ENCODE data around the gene SLC66A2. TPM values are rescaled to one million over a fixed set of nuclear protein-coding genes. Genes with fewer than 3 reads are reported as not detected.

The SLC66A2 gene
- total RNA-seq, 1 donor, result 23.3 TPM

DNA sequence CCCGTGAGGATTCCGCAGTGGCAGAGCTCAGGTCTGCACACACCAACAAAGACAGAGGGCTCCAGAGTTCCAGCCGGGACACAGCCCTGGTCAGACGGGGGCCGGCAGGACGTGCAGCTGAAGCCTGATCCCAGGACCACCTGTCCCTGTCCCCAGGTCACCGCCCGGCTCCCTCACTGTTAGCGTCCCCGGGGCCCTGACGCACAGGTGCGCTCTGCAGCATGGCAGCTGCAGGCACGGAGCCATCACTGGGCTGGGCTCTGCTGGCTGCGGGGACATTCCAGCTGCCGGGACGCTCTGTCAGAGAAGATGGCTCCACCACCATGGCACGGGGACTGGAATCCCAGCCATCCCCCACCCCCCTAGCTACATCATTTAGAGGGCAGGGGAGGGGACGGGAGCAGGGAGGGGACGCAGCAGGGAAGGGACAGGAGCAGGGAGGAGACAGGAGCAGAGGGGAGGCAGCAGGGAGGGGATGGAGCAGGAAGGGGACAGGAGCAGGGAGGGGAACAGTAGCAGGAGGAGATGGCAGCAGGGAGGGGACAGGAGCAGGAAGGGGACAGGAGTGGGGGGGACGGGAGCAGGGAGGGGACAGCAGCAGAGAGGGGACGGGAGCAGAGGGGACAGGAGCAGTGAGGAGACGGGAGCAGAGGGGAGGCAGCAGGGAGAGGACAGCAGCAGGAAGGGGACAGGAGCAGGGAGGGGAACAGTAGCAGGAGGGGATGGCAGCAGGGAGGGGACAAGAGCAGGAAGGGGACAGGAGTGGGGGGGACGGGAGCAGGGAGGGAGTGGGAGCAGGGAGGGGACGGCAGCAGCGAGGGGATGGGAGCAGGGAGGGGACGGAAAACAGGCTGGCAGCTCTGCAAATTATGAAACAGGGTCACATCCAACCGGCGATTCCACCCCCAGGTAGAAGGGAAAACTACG, 39.8 kb downstream of the SLC66A2 start:
- DNase-seq (ENCODE audit: low read depth), result no peak
- H3K4me3 ChIP-seq (ENCODE audit: low read depth, low read length), result no peak overlapping the region
- TF ChIP-seq, protein P1, sequence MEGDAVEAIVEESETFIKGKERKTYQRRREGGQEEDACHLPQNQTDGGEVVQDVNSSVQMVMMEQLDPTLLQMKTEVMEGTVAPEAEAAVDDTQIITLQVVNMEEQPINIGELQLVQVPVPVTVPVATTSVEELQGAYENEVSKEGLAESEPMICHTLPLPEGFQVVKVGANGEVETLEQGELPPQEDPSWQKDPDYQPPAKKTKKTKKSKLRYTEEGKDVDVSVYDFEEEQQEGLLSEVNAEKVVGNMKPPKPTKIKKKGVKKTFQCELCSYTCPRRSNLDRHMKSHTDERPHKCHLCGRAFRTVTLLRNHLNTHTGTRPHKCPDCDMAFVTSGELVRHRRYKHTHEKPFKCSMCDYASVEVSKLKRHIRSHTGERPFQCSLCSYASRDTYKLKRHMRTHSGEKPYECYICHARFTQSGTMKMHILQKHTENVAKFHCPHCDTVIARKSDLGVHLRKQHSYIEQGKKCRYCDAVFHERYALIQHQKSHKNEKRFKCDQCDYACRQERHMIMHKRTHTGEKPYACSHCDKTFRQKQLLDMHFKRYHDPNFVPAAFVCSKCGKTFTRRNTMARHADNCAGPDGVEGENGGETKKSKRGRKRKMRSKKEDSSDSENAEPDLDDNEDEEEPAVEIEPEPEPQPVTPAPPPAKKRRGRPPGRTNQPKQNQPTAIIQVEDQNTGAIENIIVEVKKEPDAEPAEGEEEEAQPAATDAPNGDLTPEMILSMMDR (IDR thresholded peaks at IDR 0.05; ENCODE audit: insufficient read depth, low read depth, low read length), result no peak

DNA sequence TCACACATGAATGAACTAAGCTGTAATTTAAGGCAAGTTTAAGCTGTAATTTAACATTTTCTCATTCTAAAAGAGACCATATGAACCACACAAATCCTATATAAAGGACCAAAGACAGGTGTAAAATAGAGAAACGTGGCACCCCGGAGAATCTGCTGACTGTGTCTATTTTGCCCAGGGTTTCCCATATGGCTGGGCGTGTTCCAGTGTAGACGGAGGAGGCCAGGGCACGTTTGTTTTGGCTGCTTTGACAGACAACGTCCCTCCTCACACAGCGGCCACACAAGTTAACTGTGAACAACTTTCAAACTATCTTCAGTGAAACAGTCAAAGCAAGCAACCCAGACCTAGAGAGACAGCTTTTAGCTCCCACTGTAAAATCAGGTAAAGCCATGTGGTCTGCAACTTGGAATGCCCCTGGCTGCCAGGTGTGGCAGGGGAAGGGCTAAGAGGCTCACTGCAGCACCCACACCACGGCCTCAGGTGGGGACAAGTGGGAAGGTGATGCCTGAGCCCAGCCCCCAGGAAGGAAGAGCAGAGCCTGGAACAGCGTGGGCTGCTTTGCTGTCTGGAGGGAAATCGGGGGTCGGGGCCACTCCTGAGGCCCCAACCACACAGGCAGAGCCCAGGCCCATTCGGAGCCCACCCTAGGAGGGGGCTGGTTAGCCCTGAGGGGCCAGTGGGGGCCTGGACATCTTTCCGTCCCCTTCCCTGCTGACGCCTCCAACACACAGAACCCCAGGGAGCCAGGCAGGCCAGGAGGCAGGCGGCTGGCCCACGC, 40.7 kb downstream of the SLC66A2 start:
- no peak overlapping the region for H3K4me3 ChIP-seq (ENCODE audit: low read depth, low read length)
- TF ChIP-seq, protein P1 (IDR thresholded peaks at IDR 0.05; ENCODE audit: insufficient read depth, low read depth, low read length), result no peak
- DNase-seq (ENCODE audit: low read depth), result no peak

DNA sequence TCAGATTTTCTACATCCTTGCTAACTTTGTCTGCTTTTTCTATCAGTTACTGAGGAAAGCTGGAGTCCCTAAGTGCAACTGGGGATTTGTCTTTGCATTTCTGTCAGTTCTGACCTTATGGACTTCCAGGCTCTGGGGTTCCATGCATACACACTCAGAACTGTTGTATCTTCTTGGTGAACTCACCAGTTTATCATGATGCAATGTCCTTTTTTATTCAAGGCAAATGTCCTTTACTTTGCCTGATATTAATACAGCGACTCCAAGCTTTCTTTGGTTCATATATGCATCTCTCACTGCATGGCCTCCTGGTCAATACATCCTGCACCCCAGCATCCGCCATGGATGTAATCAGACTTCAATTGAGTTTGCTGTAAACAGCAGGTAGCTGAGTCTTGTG, 44.7 kb downstream of the SLC66A2 start:
- TF ChIP-seq, protein P1 (IDR thresholded peaks at IDR 0.05; ENCODE audit: insufficient read depth, low read depth, low read length), result no peak
- H3K4me3 ChIP-seq (ENCODE audit: low read depth, low read length), result no peak overlapping the region
- DNase-seq (ENCODE audit: low read depth), result no peak

DNA sequence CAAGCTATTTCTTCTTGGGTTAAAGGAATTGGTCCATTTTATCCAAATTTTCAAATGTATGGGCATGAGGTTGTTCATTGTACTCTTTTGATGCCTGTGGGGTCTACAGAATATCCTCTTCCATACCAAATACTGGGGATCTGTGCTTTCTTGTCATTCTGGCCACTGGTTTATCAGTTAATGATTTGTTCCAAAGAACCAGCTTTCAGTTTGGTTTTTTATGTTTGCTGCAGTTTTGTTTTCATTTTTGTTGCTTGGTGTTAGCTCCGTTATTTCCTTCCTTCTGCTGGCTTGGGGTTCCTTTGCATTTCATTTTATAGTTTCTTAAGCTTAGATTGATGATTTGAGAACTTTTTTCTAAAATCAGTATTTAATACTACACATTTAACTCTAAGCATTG, 45.5 kb downstream of the SLC66A2 start:
- no peak for DNase-seq (ENCODE audit: low read depth)
- H3K4me3 ChIP-seq (ENCODE audit: low read depth, low read length), result no peak overlapping the region
- TF ChIP-seq, protein P1 (IDR thresholded peaks at IDR 0.05; ENCODE audit: insufficient read depth, low read depth, low read length), result no peak

DNA sequence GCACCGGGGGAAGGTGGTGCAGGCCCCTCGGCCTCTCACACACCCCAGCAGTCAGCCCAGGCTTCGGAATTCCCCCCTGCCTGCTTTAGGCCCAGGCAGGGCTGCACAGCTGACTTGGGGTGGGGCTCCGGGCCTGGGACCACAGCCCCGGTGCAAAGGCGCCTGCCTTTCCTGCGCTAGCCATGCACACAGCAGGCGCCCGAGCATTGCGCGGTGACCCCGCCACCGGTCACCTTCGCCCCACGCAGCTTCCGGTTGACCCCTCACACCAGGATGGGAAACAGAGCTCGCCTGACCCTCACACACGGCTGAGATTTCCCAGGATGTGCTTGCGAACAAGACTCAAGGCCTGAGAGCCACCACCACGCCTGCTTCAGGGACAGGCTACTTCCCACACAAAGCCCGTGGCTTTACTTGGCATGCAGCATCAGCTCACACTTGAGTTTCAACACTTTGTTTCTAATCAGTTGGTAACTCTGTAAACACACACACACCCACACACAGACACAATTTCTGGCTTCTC, 46.0 kb downstream of the SLC66A2 start:
- TF ChIP-seq, protein P1 (IDR thresholded peaks at IDR 0.05; ENCODE audit: insufficient read depth, low read depth, low read length), result no peak
- peak; percentile 69 for DNase-seq (ENCODE audit: low read depth)
- no peak overlapping the region for H3K4me3 ChIP-seq (ENCODE audit: low read depth, low read length)

DNA sequence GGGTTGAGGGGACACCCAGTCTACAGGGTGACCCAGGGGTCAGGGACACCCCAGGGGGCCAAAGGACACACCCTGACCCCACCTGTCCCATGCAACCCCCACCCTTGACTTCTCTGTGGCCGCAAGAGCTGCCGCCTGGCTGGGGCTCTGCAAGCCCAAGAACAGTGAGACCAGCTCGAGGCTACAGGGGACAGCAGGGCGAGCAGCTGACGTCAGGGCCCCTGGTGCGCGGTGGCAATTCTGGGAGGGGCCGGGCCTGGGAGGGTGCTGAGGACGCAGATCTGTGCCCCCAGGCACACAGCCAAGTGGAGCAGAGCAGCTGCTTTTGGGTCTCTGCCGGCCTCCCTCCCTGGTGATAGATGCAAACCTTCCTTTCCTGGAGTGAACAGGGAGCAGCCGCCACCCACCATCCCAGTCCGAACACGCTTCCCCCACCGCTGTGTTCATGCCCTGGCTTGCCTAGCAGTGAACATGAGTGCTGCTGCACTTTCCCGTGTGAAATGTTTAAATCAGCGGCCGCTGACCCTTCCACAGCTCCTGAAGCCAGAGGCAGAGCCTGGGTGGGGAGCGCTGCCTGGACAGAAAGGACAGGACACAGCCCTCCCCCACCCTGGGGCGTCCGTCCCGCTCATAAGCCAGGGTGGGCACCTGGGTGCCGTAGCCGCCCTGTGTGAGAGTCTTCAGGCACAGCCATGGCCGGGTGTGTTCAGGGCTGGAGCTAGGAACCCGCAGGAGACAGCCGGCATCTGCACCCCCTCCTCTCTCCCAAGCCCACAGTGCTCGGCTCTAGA, 46.9 kb downstream of the SLC66A2 start:
- TF ChIP-seq, protein P1 (IDR thresholded peaks at IDR 0.05; ENCODE audit: insufficient read depth, low read depth, low read length), result no peak
- no peak overlapping the region for H3K4me3 ChIP-seq (ENCODE audit: low read depth, low read length)
- DNase-seq (ENCODE audit: low read depth), result no peak

All from fibroblast of villous mesenchyme (primary cell).